HFF-Myc (cell line): ENCODE measurements around the gene WEE1.
A peak's percentile ranks its signal among the peaks of the same experiment; 100 is the strongest.

Experiments
- DNase-seq: peaks from one replicate; pipeline ENCODE4 v3.0.0-alpha.2; 2011; ENCODE audit warnings: low read depth; ENCODE audit errors: extremely low read depth
- H3K4me3 ChIP-seq: replicated peaks from 2 replicates; pipeline ENCODE4 v1.5.1; 2011; ENCODE audit warnings: low read depth, mild to moderate bottlenecking, control low read depth, low read length
- CTCF ChIP-seq: IDR thresholded peaks from 2 replicates; pipeline ENCODE4 v1.5.1; 2012; ENCODE audit warnings: mild to moderate bottlenecking, low read depth, low read length, control low read depth; ENCODE audit errors: missing control alignments

WEE1 gene

DNA sequence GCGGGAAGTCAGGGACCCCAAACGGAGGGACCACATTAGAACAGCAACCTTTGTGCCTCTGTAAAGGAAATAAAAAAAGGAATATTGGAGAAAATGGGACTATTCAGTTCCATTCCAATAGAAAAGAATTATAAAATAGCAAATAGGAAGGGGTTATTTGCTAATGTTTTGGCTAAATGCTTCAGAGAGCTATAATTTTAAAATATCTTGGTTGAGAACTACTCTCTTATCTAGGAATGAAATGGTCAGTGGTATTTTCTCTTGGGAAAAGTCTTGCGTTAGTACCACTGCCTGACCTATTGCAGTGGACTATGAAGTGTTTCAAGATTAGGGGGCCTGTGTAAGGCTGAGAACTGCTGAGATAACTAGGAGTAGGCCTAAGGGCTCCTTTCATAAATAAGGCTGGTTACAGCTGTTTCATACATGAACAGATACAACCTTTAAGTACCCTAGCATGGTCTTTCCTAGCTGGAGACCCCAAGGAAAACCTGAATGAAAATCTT lies 6.9 kb upstream of the WEE1 start:
- no peak for DNase-seq
- H3K4me3 ChIP-seq = no peak overlapping the region
- TF ChIP-seq CTCF = no peak

GRCh38 chr11:9567401-9567800 lies 6.1 kb upstream of the WEE1 start:
- no peak overlapping the region for H3K4me3 ChIP-seq
- no peak for DNase-seq
- no peak for TF ChIP-seq CTCF

GRCh38 chr11:9568161-9568853 lies 5.2 kb upstream of the WEE1 start:
- TF ChIP-seq CTCF = no peak
- H3K4me3 ChIP-seq = no peak overlapping the region
- no peak for DNase-seq

DNA sequence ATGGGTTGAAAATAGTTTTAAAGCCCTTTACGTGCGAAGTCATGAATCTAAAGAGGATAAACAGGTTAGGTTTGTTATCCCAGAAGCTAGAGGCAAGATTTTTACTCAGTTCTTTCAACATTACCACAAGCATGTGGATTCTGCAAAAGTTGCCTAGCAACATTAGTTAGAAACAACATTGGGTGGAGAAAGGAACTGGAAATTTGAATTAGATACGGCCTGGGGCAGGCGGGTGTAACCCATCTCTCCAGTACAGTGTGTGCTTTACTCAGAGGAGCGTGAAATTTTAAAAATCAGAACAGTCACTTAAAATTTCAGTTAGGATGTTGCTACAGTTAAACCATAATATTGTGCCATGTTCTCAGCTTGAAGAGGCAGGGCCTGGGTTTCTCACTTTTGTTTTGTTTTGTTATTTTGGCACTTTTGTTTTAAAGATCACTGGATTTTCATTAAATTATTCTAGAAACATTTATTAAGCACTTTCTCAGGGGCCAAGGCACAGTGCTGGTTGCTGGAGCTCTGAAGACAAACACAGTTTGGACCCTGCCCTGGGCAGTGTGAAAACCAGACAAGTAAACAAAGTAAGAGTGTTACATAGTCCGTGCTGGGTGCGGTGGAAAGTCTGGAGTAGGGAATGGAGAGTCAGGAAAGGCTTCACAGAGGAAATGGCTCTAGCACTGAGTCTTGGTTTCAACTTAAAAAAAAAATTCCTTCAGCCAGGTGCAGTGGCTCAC lies 4.4 kb upstream of the WEE1 start:
- no peak for TF ChIP-seq CTCF
- H3K4me3 ChIP-seq = peak overlapping the region; percentile 21
- DNase-seq = peak; percentile 87

DNA sequence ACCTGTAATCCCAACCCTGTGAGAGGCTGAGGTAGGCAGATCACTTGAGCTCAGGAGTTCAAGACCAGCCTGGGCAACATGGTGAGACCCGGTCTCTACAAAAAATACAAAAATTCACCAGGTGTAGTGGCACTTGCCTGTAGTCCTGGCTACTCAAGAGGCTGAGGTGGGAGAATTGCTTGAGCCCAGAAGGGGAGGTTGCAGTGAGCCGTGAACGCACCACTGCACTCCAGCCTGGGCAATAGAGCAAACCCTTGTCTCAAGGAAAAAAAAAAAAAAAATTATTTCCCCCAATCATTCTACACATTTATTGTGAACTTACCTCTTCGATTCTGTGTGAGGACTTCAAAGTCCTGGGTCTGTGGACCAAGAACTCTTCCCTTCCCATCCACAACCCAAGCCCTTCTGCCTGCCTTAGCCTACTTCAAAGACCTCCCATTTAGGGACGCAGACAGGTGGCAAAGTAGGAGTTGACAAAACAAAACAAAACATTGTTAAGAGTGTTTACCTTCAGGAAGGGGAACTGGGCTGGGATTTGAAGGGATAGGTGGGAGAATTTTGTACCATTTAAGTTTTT lies 3.8 kb upstream of the WEE1 start:
- no peak for TF ChIP-seq CTCF
- DNase-seq = no peak
- H3K4me3 ChIP-seq = no peak overlapping the region

DNA sequence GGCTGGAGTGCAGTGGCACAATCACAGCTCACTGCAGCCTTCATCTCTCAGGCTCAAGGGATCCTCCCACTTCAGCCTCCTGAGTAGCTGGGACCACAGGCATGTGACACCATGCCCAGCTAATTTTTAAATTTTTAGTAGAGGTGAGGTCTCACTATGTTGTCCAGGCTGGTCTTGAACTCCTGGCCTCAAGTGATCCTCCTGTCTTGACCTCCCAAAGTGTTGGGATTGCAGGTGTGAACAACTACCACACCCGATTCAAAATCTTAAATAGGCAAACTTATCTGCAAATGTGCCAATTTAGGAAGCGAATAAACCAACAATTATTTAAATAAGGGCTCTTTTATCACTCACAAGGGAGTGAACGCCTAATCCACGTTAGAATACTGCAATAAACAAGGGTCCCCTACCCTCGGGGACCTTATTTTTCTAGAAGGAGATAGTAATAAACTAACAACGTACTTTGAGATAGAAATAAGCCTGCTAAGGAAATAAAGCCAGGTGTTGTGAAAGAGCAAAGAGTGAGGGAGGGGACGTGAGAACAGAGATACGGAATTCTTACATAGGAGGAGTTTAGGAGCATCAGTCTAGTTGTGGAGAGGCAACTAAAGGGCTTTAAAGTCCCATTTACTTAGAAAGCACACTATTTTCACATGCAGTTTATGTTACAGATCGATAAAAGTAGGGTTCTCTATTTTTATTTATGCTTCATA lies 3.0 kb upstream of the WEE1 start:
- H3K4me3 ChIP-seq = no peak overlapping the region
- no peak for TF ChIP-seq CTCF
- no peak for DNase-seq
